H1 (cell line): ENCODE measurements around the gene SLC5A10. TPM values are rescaled to one million over a fixed set of nuclear protein-coding genes. Genes with fewer than 3 reads are reported as not detected.

Source experiments
- CTCF ChIA-PET: fragments of 300-600 bp; sonication (Branson Sonifier 250); formaldehyde crosslinking; loops from one replicate; lab custom pipeline; 2021; ENCODE audit not compliant: partially characterized antibody; lab: Charles Lee
- POLR2A ChIA-PET: fragments of 300-600 bp; sonication (Branson Sonifier 250); formaldehyde crosslinking; loops from one replicate; lab custom pipeline; 2021; ENCODE audit warnings: inconsistent platforms; ENCODE audit not compliant: partially characterized antibody; lab: Charles Lee
- DNase-seq, 2 experiments: peaks; one replicate each; pipeline versions ENCODE4 v3.0.0 to v3.0.0-alpha.2; 2010 to 2022; ENCODE audit warnings: low spot score in 2 of 2, low read depth in 1 of 2, mixed read lengths in 1 of 2
- FAIRE-seq: peaks from 2 replicates; lab custom pipeline; 2011; peaks lifted over from hg19 to GRCh38; lab: Jason Lieb, UNC
- H2AFZ ChIP-seq: 2 replicates; pipeline ENCODE4 v1.8.1; 2012; ENCODE audit warnings: low read length, inconsistent platforms
- H2AK5ac ChIP-seq: 2 replicates; pipeline ENCODE4 v1.6.1; 2013; ENCODE audit warnings: low read depth, low read length
- H2BK120ac ChIP-seq: replicated peaks from 2 replicates; pipeline ENCODE3; 2013; ENCODE audit warnings: low read depth, low read length, inconsistent platforms
- H2BK12ac ChIP-seq: 2 replicates; pipeline ENCODE4 v1.6.1; 2013; ENCODE audit warnings: low read depth, low read length
- H2BK15ac ChIP-seq: 2 replicates; pipeline ENCODE4 v1.6.1; 2013; ENCODE audit warnings: low read length
- H2BK20ac ChIP-seq: 2 replicates; pipeline ENCODE4 v1.6.1; 2013; ENCODE audit warnings: low read length
- H2BK5ac ChIP-seq: 2 replicates; pipeline ENCODE4 v1.6.1; 2013; ENCODE audit warnings: low read depth, low read length
- H3K14ac ChIP-seq: 2 replicates; pipeline ENCODE4 v1.6.1; 2013; ENCODE audit warnings: inconsistent platforms; ENCODE audit not compliant: insufficient read length
- H3K18ac ChIP-seq: 2 replicates; pipeline ENCODE4 v1.6.1; 2013; ENCODE audit warnings: low read length; ENCODE audit errors: extremely low read depth
- H3K23ac ChIP-seq: 2 replicates; pipeline ENCODE4 v1.6.1; 2013; ENCODE audit warnings: inconsistent platforms; ENCODE audit not compliant: insufficient read length
- H3K23me2 ChIP-seq: 2 replicates; pipeline ENCODE4 v1.6.1; 2013; ENCODE audit warnings: low read depth, low read length
- H3K27ac ChIP-seq: 2 replicates; pipeline ENCODE4 v1.6.1; 2011; ENCODE audit warnings: low read depth, low read length, inconsistent platforms
- H3K27me3 ChIP-seq, 4 experiments: replicated peaks in 1 of 4; 1 replicate in 1 of 4; 2 replicates in 3 of 4; pipeline versions ENCODE4 v1.6.1 to v1.8.1; 2011 to 2013; ENCODE audit warnings: low read length in 3 of 4, mild to moderate bottlenecking in 3 of 4, inconsistent platforms in 2 of 4, mixed read lengths in 2 of 4, moderate library complexity in 1 of 4; ENCODE audit not compliant: control insufficient read depth in 3 of 4, insufficient read depth in 3 of 4; ENCODE audit errors: extremely low read depth in 1 of 4
- H3K36me3 ChIP-seq, 4 experiments: 2 replicates each; pipeline versions ENCODE4 v1.6.1 to v1.8.1; 2011 to 2013; ENCODE audit warnings: mild to moderate bottlenecking in 4 of 4, low read length in 3 of 4, moderate library complexity in 2 of 4, control low read depth in 1 of 4, inconsistent platforms in 1 of 4; ENCODE audit not compliant: insufficient read depth in 4 of 4, control insufficient read depth in 2 of 4
- H3K4ac ChIP-seq: replicated peaks from 2 replicates; pipeline ENCODE3; 2013; ENCODE audit warnings: low read length, low read depth, mixed read lengths, inconsistent platforms; ENCODE audit not compliant: insufficient read length
- H3K4me1 ChIP-seq, 4 experiments: replicated peaks in 1 of 4; 1 replicate in 1 of 4; 2 replicates in 3 of 4; pipeline versions ENCODE4 v1.6.1 to v1.8.1; 2011 to 2013; ENCODE audit warnings: low read length in 3 of 4, inconsistent platforms in 2 of 4, mixed read lengths in 1 of 4; ENCODE audit not compliant: insufficient read depth in 4 of 4, control insufficient read depth in 3 of 4
- H3K4me2 ChIP-seq, 2 experiments: 2 replicates each; pipeline versions ENCODE4 v1.6.1 to v1.8.1; 2011 to 2013; ENCODE audit warnings: low read depth in 2 of 2, low read length in 2 of 2, control low read depth in 1 of 2, inconsistent platforms in 1 of 2, mild to moderate bottlenecking in 1 of 2; ENCODE audit not compliant: insufficient read depth in 1 of 2
- H3K4me3 ChIP-seq, 4 experiments: fragments of 200-600, 300-600 bp in 1 of 4; sonication (generic), shearing (Covaris generic), sonication (Bioruptor Twin) in 1 of 4; 2 replicates each; pipeline versions ENCODE4 v1.5.1 to v1.8.1; 2011 to 2016; ENCODE audit warnings: low read length in 4 of 4, low read depth in 3 of 4, control low read depth in 2 of 4, inconsistent platforms in 2 of 4, mild to moderate bottlenecking in 2 of 4, mixed read lengths in 1 of 4, moderate library complexity in 1 of 4; ENCODE audit not compliant: insufficient read depth in 2 of 4; ENCODE audit errors: extremely low read depth in 1 of 4
- H3K56ac ChIP-seq: replicated peaks from 2 replicates; pipeline ENCODE3; 2013; ENCODE audit warnings: low read depth, mild to moderate bottlenecking, mixed read lengths, low read length, inconsistent platforms; ENCODE audit not compliant: insufficient read length
- H3K79me1 ChIP-seq: 2 replicates; pipeline ENCODE4 v1.6.1; 2013; ENCODE audit warnings: low read depth, low read length, control low read depth
- H3K79me2 ChIP-seq, 2 experiments: 2 replicates each; pipeline versions ENCODE4 v1.6.1 to v1.8.1; 2012 to 2013; ENCODE audit warnings: low read length in 2 of 2, mild to moderate bottlenecking in 2 of 2, inconsistent platforms in 1 of 2; ENCODE audit not compliant: insufficient read depth in 2 of 2, control insufficient read depth in 1 of 2
- H3K9ac ChIP-seq, 4 experiments: replicated peaks in 1 of 4; 1 replicate in 1 of 4; 2 replicates in 3 of 4; pipeline versions ENCODE4 v1.6.1 to v1.8.1; 2011 to 2013; ENCODE audit warnings: low read depth in 3 of 4, low read length in 3 of 4, control low read depth in 2 of 4, mild to moderate bottlenecking in 2 of 4, moderate library complexity in 2 of 4, inconsistent platforms in 1 of 4; ENCODE audit errors: extremely low read depth in 1 of 4
- H3K9me3 ChIP-seq, 2 experiments: 2 replicates each; pipeline versions ENCODE4 v1.6.1 to v1.8.1; 2012 to 2013; ENCODE audit warnings: mild to moderate bottlenecking in 2 of 2, moderate library complexity in 2 of 2, control low read depth in 1 of 2, inconsistent platforms in 1 of 2, low read depth in 1 of 2, low read length in 1 of 2, mixed read lengths in 1 of 2; ENCODE audit not compliant: insufficient read depth in 2 of 2
- H4K20me1 ChIP-seq, 2 experiments: replicated peaks in 1 of 2; 2 replicates each; pipeline versions ENCODE3 to v1.8.1; 2011 to 2013; ENCODE audit warnings: inconsistent platforms in 2 of 2, low read length in 2 of 2, mild to moderate bottlenecking in 1 of 2; ENCODE audit not compliant: insufficient read depth in 2 of 2, control insufficient read depth in 1 of 2
- H4K5ac ChIP-seq: 2 replicates; pipeline ENCODE4 v1.6.1; 2013; ENCODE audit warnings: low read length, low read depth, mixed read lengths, inconsistent platforms; ENCODE audit not compliant: insufficient read length
- H4K8ac ChIP-seq: 2 replicates; pipeline ENCODE4 v1.8.0; 2013; ENCODE audit warnings: mild to moderate bottlenecking, moderate library complexity, low read length, inconsistent platforms; ENCODE audit not compliant: insufficient read depth; ENCODE audit errors: extremely low read depth
- H4K91ac ChIP-seq: replicated peaks from 2 replicates; pipeline ENCODE3; 2013; ENCODE audit warnings: low read length, mixed read lengths, inconsistent platforms; ENCODE audit not compliant: insufficient read length
- RFX5 ChIP-seq: IDR thresholded peaks from 2 replicates; pipeline ENCODE4 v1.6.1; 2011; ENCODE audit warnings: low read depth, low read length, improper control_type of control experiment, borderline replicate concordance
- WGBS, 2 experiments: shearing (Covaris generic) in 1 of 2; methylation state at CpG; one replicate each; pipeline versions ENCODE4 v1.1.6 to v1.1.7; 2013 to 2015; ENCODE audit warnings: low lambda C conversion rate in 2 of 2, mixed read lengths in 2 of 2, inconsistent platforms in 1 of 2, low coverage in 1 of 2, missing lambda C conversion rate in 1 of 2; ENCODE audit not compliant: insufficient replicate concordance in 2 of 2, insufficient coverage in 1 of 2, insufficient read length in 1 of 2; ENCODE audit errors: extremely low coverage in 1 of 2, missing lambda C conversion rate in 1 of 2; 5-methylcytosine and 5-hydroxymethylcytosine counted together
- polyA plus RNA-seq, 7 experiments: library from polyadenylated mRNA; depleted of rRNA in 3 of 7; stranded (reverse) in 5 of 7; unstranded in 2 of 7; fragments of >200 nt in 5 of 7; fragments of 200-250 nt in 2 of 7; gene quantifications; 1 replicate in 5 of 7; 2 replicates in 1 of 7; 4 replicates in 1 of 7; pipeline versions ENCODE4 v1.2.1 to v1.2.3, GENCODE V29; 2011 to 2013; ENCODE audit warnings: missing spikeins in 2 of 7, mixed read lengths in 2 of 7
- total RNA-seq: library from RNA; stranded (reverse); fragmentation: NEBNext Ultra II Directional; extraction: Animal tissue kit (Norgen Biotek cat#: 25700); gene quantifications from 2 replicates; pipeline ENCODE4 v1.2.1, GENCODE V29; 2021

The SLC5A10 gene
- total and polyA plus RNA-seq, 2 of the 8 experiments (the other 6 are each of a cell fraction or from before 2014, with no cell fraction given) = 0.05 to 0.11 TPM

- Histone ChIP-seq H2AK5ac (no peak overlapping the region), H4K20me1 (peaks cover 6 to 18% of the 10 kb centered on the region in 2 experiments)
- CTCF ChIA-PET = interaction anchor here (1.1 to 4.9 kb wide), 3 partner anchors 13 to 26 kb away, joined by 3 to 30 read pairs (median 4); partner anchors contain the start of gene SLC5A10
Observed at GRCh38 chr17:18978050-18978449, 26.1 kb downstream of the SLC5A10 start.

More at GRCh38 chr17:18978050-18978449, 26.1 kb downstream of the SLC5A10 start:
- Histone ChIP-seq H3K56ac (no peak overlapping the region), H3K79me1 (peaks cover 7% of the 10 kb centered on the region; the same call in 1 of the 2 replicates), H4K91ac (no peak overlapping the region), H3K9ac (no peak overlapping the region), H2BK120ac (no peak overlapping the region), H3K23me2 (no peaks in the 10 kb centered on the region), H3K4me1 (peaks cover 0 to 4% (median 0%) of the 10 kb centered on the region in 4 experiments; a peak in 2 of 7 replicates), H3K4ac (no peak overlapping the region), H3K4me3 (no peak overlapping the region), H4K5ac (no peak overlapping the region), H2BK20ac (no peak overlapping the region), H3K4me2 (no peak overlapping the region), H2AFZ (no peak overlapping the region), H3K23ac (no peak overlapping the region), H3K79me2 (no peaks in the 10 kb centered on the region), H3K27ac (no peak overlapping the region), H3K18ac (no peak overlapping the region), H3K27me3 (no peaks in the 10 kb centered on the region), H2BK5ac (no peak overlapping the region), H3K14ac (no peak overlapping the region), H3K9me3 (no peaks in the 10 kb centered on the region), H3K36me3 (peaks cover 10 to 25% (median 21%) of the 10 kb centered on the region in 4 experiments), H2BK12ac (no peak overlapping the region), H4K8ac (no peak overlapping the region), H2BK15ac (no peak overlapping the region)
- no peak for FAIRE-seq
- TF ChIP-seq RFX5 = no peak
- DNase-seq = no peak
- POLR2A ChIA-PET = interaction anchor here (0.5 to 1.2 kb wide), 2 partner anchors 9 to 16 kb away, joined by 3 to 4 read pairs; no protein-coding TSS in a partner anchor
- WGBS, 2 experiments = 97% methylated on average over 13 of the region's 13 CpGs; no CpG with 5 or more reads in 1 of the 2 experiments
